Gastroesophageal sphincter (tissue), 4 donors: Measurements from ENCODE around the gene FAM177B. TPM values are rescaled to one million over a fixed set of nuclear protein-coding genes. Genes with fewer than 3 reads are reported as not detected.

Experiments used
- ATAC-seq: fragments of 150-250 bp; one replicate; pipeline ENCODE4 v1.9.1; 2016; ENCODE audit warnings: mild to moderate bottlenecking, moderate library complexity
- H3K27ac ChIP-seq, 4 donors: fragments of 200-600 bp; sonication (generic) in 3 of 4; 1 replicate in 3 of 4; 2 replicates in 1 of 4; pipeline ENCODE4 v1.5.1; 2016 to 2019
- H3K27me3 ChIP-seq: fragments of 200-600 bp; sonication (generic); one replicate; pipeline ENCODE4 v1.5.1; 2019
- H3K36me3 ChIP-seq, 2 donors: fragments of 200-600 bp; sonication (generic); one replicate each; pipeline ENCODE4 v1.5.1; 2019; ENCODE audit warnings: control low read depth in 1 of 2
- H3K4me1 ChIP-seq, 3 donors: fragments of 200-600 bp; sonication (generic); 1 replicate in 2 of 3; 2 replicates in 1 of 3; pipeline ENCODE4 v1.5.1; 2016 to 2019; ENCODE audit warnings: control low read depth in 2 of 3
- H3K4me3 ChIP-seq, 2 donors: fragments of 200-600 bp; sonication (generic); one replicate each; pipeline ENCODE4 v1.5.1; 2019; ENCODE audit warnings: mild to moderate bottlenecking in 1 of 2, moderate library complexity in 1 of 2
- H3K9me3 ChIP-seq, 3 donors: fragments of 200-600 bp; sonication (generic); one replicate each; pipeline ENCODE4 v1.5.1; 2017 to 2019; ENCODE audit warnings: control low read depth in 2 of 3
- CTCF ChIP-seq, 4 experiments: fragments of 200-600 bp in 2 of 4; fragments of 450-650 bp in 2 of 4; sonication (generic) in 1 of 4; IDR thresholded peaks; one replicate each; pipeline ENCODE4 v1.5.1; 2017 to 2019; ENCODE audit warnings: antibody characterized with exemption in 4 of 4, mild to moderate bottlenecking in 2 of 4, moderate library complexity in 2 of 4
- EP300 ChIP-seq: sonication (generic); formaldehyde crosslinking; IDR thresholded peaks from one replicate; pipeline ENCODE4 v1.6.1; 2017; ENCODE audit warnings: antibody characterized with exemption, mild to moderate bottlenecking
- POLR2A ChIP-seq, 2 donors: fragments of 450-650 bp; IDR thresholded peaks; one replicate each; pipeline ENCODE4 v1.6.1; 2017; ENCODE audit warnings: antibody characterized with exemption in 2 of 2, mild to moderate bottlenecking in 2 of 2, moderate library complexity in 1 of 2
- POLR2AphosphoS5 ChIP-seq: sonication (generic); formaldehyde crosslinking; IDR thresholded peaks from one replicate; pipeline ENCODE4 v1.6.1; 2017; ENCODE audit warnings: antibody characterized with exemption
- WGBS, 2 donors: methylation state at CpG; one replicate each; pipeline ENCODE4 v1.1.5; 2018; ENCODE audit warnings: low coverage in 1 of 2; 5-methylcytosine and 5-hydroxymethylcytosine counted together
- total RNA-seq, 4 donors: library from RNA; depleted of rRNA; stranded (reverse); fragments of >200 nt; gene quantifications; one replicate each; pipeline ENCODE4 v1.1.0, GENCODE V29; 2016

The FAM177B gene
- total RNA-seq, 4 donors from 2014 or later: 0.73 TPM; not detected in 3

GRCh38 chr1:222784916-222785315, 47.9 kb downstream of the FAM177B start:
- H3K9me3 ChIP-seq: no peaks in the 10 kb centered on the region
- H3K27me3 ChIP-seq: no peaks in the 10 kb centered on the region
- ATAC-seq: no peak
- H3K4me1 ChIP-seq: no peaks in the 10 kb centered on the region
- no peaks in the 10 kb centered on the region for H3K36me3 ChIP-seq
- no peak overlapping the region for H3K4me3 ChIP-seq
- WGBS, 2 donors: 12 to 13% methylated on average over 2 of the region's 2 CpGs
- H3K27ac ChIP-seq: no peak overlapping the region
- TF ChIP-seq CTCF (IDR thresholded peaks at IDR 0.05) (no peak), POLR2A (IDR thresholded peaks at IDR 0.05) (no peak), POLR2AphosphoS5 (no peak), EP300 (no peak)

GRCh38 chr1:222785529-222785928, 48.5 kb downstream of the FAM177B start:
- Histone ChIP-seq H3K4me1 (no peaks in the 10 kb centered on the region), H3K27ac (no peak overlapping the region), H3K9me3 (no peaks in the 10 kb centered on the region), H3K36me3 (no peaks in the 10 kb centered on the region), H3K27me3 (no peaks in the 10 kb centered on the region), H3K4me3 (no peak overlapping the region)
- no peak for ATAC-seq
- WGBS, 2 donors: 52 to 83% methylated on average over 2 of the region's 2 CpGs
- TF ChIP-seq CTCF (IDR thresholded peaks at IDR 0.05) (no peak), POLR2AphosphoS5 (no peak), EP300 (no peak), POLR2A (IDR thresholded peaks at IDR 0.05) (no peak)

- no peak overlapping the region for H3K4me3 ChIP-seq
- no peaks in the 10 kb centered on the region for H3K27me3 ChIP-seq
- ATAC-seq: no peak
- no peak for TF ChIP-seq CTCF (IDR thresholded peaks at IDR 0.05)
- no peak for TF ChIP-seq POLR2AphosphoS5
- no peak for TF ChIP-seq EP300
- TF ChIP-seq POLR2A (IDR thresholded peaks at IDR 0.05): no peak
- 43% methylated on average over 1 of the region's 1 CpG; no CpG with 5 or more reads in 1 of the 2 donors for WGBS, 2 donors
- H3K9me3 ChIP-seq: no peaks in the 10 kb centered on the region
- H3K36me3 ChIP-seq: no peaks in the 10 kb centered on the region
- H3K4me1 ChIP-seq: no peaks in the 10 kb centered on the region
- no peak overlapping the region for H3K27ac ChIP-seq
Measured at GRCh38 chr1:222786121-222786520, 49.1 kb downstream of the FAM177B start.

GRCh38 chr1:222787729-222788128, 50.7 kb downstream of the FAM177B start:
- H3K4me3 ChIP-seq: no peak overlapping the region
- TF ChIP-seq CTCF (IDR thresholded peaks at IDR 0.05): no peak
- no peak for TF ChIP-seq EP300
- no peak for TF ChIP-seq POLR2AphosphoS5
- no peak for TF ChIP-seq POLR2A (IDR thresholded peaks at IDR 0.05)
- no peaks in the 10 kb centered on the region for H3K9me3 ChIP-seq
- H3K36me3 ChIP-seq: no peaks in the 10 kb centered on the region
- ATAC-seq: no peak
- H3K4me1 ChIP-seq: no peaks in the 10 kb centered on the region
- 68 to 79% methylated on average over 4 of the region's 4 CpGs for WGBS, 2 donors
- H3K27ac ChIP-seq: no peak overlapping the region
- no peaks in the 10 kb centered on the region for H3K27me3 ChIP-seq

- 63 to 71% methylated on average over 1 to 3 of the region's 3 CpGs for WGBS, 2 donors
- no peak for TF ChIP-seq CTCF (IDR thresholded peaks at IDR 0.05)
- TF ChIP-seq EP300: no peak
- TF ChIP-seq POLR2AphosphoS5: no peak
- TF ChIP-seq POLR2A (IDR thresholded peaks at IDR 0.05): no peak
- H3K4me3 ChIP-seq: no peak overlapping the region
- no peaks in the 10 kb centered on the region for H3K36me3 ChIP-seq
- no peaks in the 10 kb centered on the region for H3K4me1 ChIP-seq
- no peak for ATAC-seq
- no peaks in the 10 kb centered on the region for H3K27me3 ChIP-seq
- no peaks in the 10 kb centered on the region for H3K9me3 ChIP-seq
- H3K27ac ChIP-seq: no peak overlapping the region
Measured at GRCh38 chr1:222788402-222789156, 51.6 kb downstream of the FAM177B start.
